ENCODE measurements around the gene LPAR3. TPM values are rescaled to one million over a fixed set of nuclear protein-coding genes. Genes with fewer than 3 reads are reported as not detected.
A peak's percentile ranks its signal among the peaks of the same experiment; 100 is the strongest.

LPAR3 gene
- total and polyA plus RNA-seq, 2 experiments from 2014 or later, result 0.32 TPM; not detected in 1

DNA sequence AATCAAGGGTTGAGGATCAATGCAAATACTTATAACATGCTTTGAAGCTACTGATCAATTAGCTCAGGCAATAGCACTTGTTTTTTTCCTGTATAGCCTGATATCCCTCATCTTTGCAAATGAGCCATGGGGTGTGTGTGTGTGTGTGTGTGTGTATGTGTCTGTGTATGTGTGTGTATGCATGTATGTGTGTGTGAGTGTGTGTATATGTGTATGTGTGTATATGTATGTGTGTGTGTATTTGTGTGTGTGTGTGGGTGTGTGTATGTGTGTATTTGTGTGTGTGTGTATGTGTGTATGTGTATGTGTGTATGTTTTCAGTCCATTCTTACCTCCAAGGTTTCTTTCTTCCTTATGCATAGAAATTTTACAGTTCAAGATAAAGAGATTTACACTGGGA lies 124.4 kb downstream of the LPAR3 start:
- H3F3A ChIP-seq (ENCODE audit: insufficient read depth), result no peaks in the 10 kb centered on the region
- no peaks in the 10 kb centered on the region for H3K9me2 ChIP-seq (ENCODE audit: insufficient read depth)
- in situ Hi-C loops (cut with MboI), result loop anchor here (10.0 to 25.0 kb wide), 3 partner anchors 166 to 831 kb away; partner anchors contain the start of gene PRKACB
- no peak overlapping the region for H2AFZ ChIP-seq
- no peaks in the 10 kb centered on the region for H3K79me2 ChIP-seq (ENCODE audit: insufficient read depth)
- no peak overlapping the region for H3K4me3 ChIP-seq
- H3K4me2 ChIP-seq (ENCODE audit: unreplicated experiment), result no peak overlapping the region
- H3K27ac ChIP-seq, result no peak overlapping the region
- no peak for DNase-seq
- peaks cover 3% of the 10 kb centered on the region; the same call in 1 of the 2 replicates for H3K4me1 ChIP-seq (ENCODE audit: insufficient read depth)
- no peak overlapping the region for H3K9ac ChIP-seq
- no peak for TF ChIP-seq EZH2phosphoT487 (IDR thresholded peaks at IDR 0.05; ENCODE audit: insufficient read depth, low read depth)
- TF ChIP-seq EZH2 (IDR thresholded peaks at IDR 0.05; ENCODE audit: insufficient read depth, poor library complexity, severe bottlenecking), result no peak
- no peaks in the 10 kb centered on the region for H3K9me3 ChIP-seq (ENCODE audit: low read depth)
- peaks cover 8% of the 10 kb centered on the region; the same call in 1 of the 2 replicates for H3K27me3 ChIP-seq (replicated peaks; ENCODE audit: insufficient read depth)
- H4K20me1 ChIP-seq (ENCODE audit: insufficient read depth), result no peaks in the 10 kb centered on the region
- H3K36me3 ChIP-seq (ENCODE audit: low read depth), result no peaks in the 10 kb centered on the region

DNA sequence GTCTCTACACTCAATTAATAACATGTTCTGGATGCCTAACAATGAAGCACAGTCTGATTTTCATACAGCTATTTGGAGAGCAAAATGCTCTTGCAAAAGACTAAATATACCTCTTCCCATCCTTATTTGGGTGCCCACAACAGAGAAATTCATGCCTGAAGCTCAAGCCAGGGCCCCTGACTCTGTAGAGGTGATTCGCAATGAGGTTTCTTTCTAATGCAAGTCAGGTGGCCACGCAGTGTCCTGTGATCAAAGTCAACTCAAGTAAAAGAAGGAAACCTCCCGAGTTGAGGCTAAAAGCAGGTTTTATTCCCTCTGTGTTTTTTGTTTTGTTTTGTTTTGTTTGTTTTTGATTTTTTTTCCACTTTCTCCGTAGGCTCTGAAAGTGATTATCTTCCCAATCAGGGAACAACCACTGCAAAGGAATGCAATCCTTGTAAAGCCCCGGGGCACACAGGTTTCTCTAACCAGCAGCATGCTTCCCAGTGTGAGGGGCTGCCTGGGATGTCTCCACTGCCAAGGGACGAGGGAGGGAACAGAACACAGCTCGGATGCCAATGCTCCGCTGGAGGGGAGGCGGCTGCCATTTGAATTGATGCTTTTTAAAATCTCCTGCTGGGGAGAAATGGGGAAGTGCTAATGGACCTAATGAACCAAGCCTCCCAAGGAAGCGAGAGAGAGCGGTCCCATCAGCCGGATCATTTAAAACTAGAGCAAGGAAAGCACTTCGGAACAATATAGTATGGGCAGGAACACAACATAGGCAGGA lies 128.9 kb downstream of the LPAR3 start:
- Histone ChIP-seq H3K27ac (no peak overlapping the region), H3K4me2 (ENCODE audit: unreplicated experiment) (no peak overlapping the region), H2AFZ (no peak overlapping the region), H3K9me3 (ENCODE audit: low read depth) (no peaks in the 10 kb centered on the region), H3K4me1 (ENCODE audit: insufficient read depth) (no peaks in the 10 kb centered on the region), H3F3A (ENCODE audit: insufficient read depth) (no peaks in the 10 kb centered on the region), H3K36me3 (ENCODE audit: low read depth) (no peaks in the 10 kb centered on the region), H3K4me3 (no peak overlapping the region), H3K79me2 (ENCODE audit: insufficient read depth) (no peaks in the 10 kb centered on the region), H3K9me2 (ENCODE audit: insufficient read depth) (no peaks in the 10 kb centered on the region), H3K9ac (no peak overlapping the region), H3K27me3 (replicated peaks; ENCODE audit: insufficient read depth) (peaks cover 8% of the 10 kb centered on the region; the same call in 1 of the 2 replicates), H4K20me1 (ENCODE audit: insufficient read depth) (no peaks in the 10 kb centered on the region)
- WGBS, 2 experiments (ENCODE audit: low coverage in 1 of 2, low lambda C conversion rate in 2 of 2, missing lambda C conversion rate in 2 of 2), result 45 to 53% methylated on average over 13 of the region's 13 CpGs
- in situ Hi-C loops (cut with MboI), result loop anchor here (10.0 to 25.0 kb wide), 3 partner anchors 171 to 827 kb away; partner anchors contain the start of gene PRKACB
- TF ChIP-seq EZH2 (IDR thresholded peaks at IDR 0.05; ENCODE audit: insufficient read depth, poor library complexity, severe bottlenecking), result no peak
- no peak for TF ChIP-seq EZH2phosphoT487 (IDR thresholded peaks at IDR 0.05; ENCODE audit: insufficient read depth, low read depth)
- DNase-seq, result peak; percentile 38

DNA sequence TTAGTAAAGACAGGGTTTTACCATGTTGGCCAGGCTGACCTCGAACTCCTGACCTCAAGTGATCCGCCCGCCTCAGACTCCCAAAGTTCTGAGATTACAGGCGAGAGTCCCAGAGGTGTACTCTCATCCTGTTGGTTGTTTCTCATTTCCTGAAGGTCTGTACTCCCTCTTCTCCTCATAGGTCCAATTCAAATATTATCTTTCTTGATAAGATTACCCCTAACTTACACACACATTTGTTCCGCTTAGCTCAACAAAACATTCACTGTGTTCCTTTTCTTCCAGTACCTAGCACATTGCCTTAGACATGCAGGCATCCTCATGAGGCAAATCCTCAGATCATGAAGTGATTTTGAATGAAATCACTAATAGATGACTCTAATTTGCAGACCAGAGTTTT lies 130.3 kb downstream of the LPAR3 start:
- 86 to 90% methylated on average over 5 of the region's 5 CpGs for WGBS, 2 experiments (ENCODE audit: low coverage in 1 of 2, low lambda C conversion rate in 2 of 2, missing lambda C conversion rate in 2 of 2)
- Histone ChIP-seq H3K36me3 (ENCODE audit: low read depth) (no peaks in the 10 kb centered on the region), H3K4me2 (ENCODE audit: unreplicated experiment) (no peak overlapping the region), H3K27me3 (replicated peaks; ENCODE audit: insufficient read depth) (peaks cover 8% of the 10 kb centered on the region; the same call in 1 of the 2 replicates), H3K4me3 (no peak overlapping the region), H3K9me2 (ENCODE audit: insufficient read depth) (no peaks in the 10 kb centered on the region), H3F3A (ENCODE audit: insufficient read depth) (no peaks in the 10 kb centered on the region), H4K20me1 (ENCODE audit: insufficient read depth) (no peaks in the 10 kb centered on the region), H3K27ac (no peak overlapping the region), H3K9me3 (ENCODE audit: low read depth) (no peaks in the 10 kb centered on the region), H3K9ac (no peak overlapping the region), H3K79me2 (ENCODE audit: insufficient read depth) (no peaks in the 10 kb centered on the region), H2AFZ (no peak overlapping the region), H3K4me1 (ENCODE audit: insufficient read depth) (peaks cover 8% of the 10 kb centered on the region)
- no peak for DNase-seq
- in situ Hi-C loops (cut with MboI), result loop anchor here (10.0 to 25.0 kb wide), 3 partner anchors 172 to 825 kb away; partner anchors contain the start of gene PRKACB
- TF ChIP-seq EZH2 (IDR thresholded peaks at IDR 0.05; ENCODE audit: insufficient read depth, poor library complexity, severe bottlenecking) (no peak), EZH2phosphoT487 (IDR thresholded peaks at IDR 0.05; ENCODE audit: insufficient read depth, low read depth) (no peak)

Other genes starting within 250 kb of the LPAR3 start
- 15.3 and 15.7 TPM in 2 replicates for gene SSX2IP, start 202.7 kb downstream of the LPAR3 start, total RNA-seq (2014; rRNA removed; shearing (Covaris generic))
- gene SSX2IP, start 202.7 kb downstream of the LPAR3 start, polyA plus RNA-seq (2016; fragmentation: Nextera tagmentation; extraction: Ambion mirVana), result 11.3 and 14.5 TPM in 2 replicates
- gene MCOLN2, start 103.9 kb upstream of the LPAR3 start, total RNA-seq (2014; rRNA removed; shearing (Covaris generic)), result 1.0 TPM in 1 of 2 replicates, not detected in the other
- gene MCOLN2, start 103.9 kb upstream of the LPAR3 start, polyA plus RNA-seq (2016; fragmentation: Nextera tagmentation; extraction: Ambion mirVana), result 0.25 and 0.31 TPM in 2 replicates
- gene MCOLN3, start 155.3 kb upstream of the LPAR3 start, total RNA-seq (2014; rRNA removed; shearing (Covaris generic)), result 0.51 and 0.54 TPM in 2 replicates
- 0.77 and 1.0 TPM in 2 replicates for gene MCOLN3, start 155.3 kb upstream of the LPAR3 start, polyA plus RNA-seq (2016; fragmentation: Nextera tagmentation; extraction: Ambion mirVana)